T-cell (primary cell): ENCODE data around the gene CCDC59. TPM values are rescaled to one million over a fixed set of nuclear protein-coding genes. Genes with fewer than 3 reads are reported as not detected.
A peak's percentile ranks its signal among the peaks of the same experiment; 100 is the strongest.

Experiments used
- ATAC-seq, 4 experiments: fragments of 200-7000 bp in 3 of 4; fragments of 150-1000 bp in 1 of 4; cut with Tn5 transposase; replicated peaks in 1 of 4; 1 replicate in 3 of 4; 2 replicates in 1 of 4; pipeline ENCODE4 v1.10.0; 2021; ENCODE audit warnings: moderate library complexity in 3 of 4, mild to moderate bottlenecking in 2 of 4, moderate number of reproducible peaks in 1 of 4
- CTCF ChIA-PET, 2 donors: fragments of 300-600 bp; sonication (Branson Sonifier 250); formaldehyde crosslinking; loops; one replicate each; lab custom pipeline; 2022; ENCODE audit warnings: antibody characterized with exemption in 2 of 2; lab: Charles Lee
- POLR2A ChIA-PET, 2 donors: fragments of 300-600 bp; sonication (Branson Sonifier 250); formaldehyde crosslinking; loops; one replicate each; lab custom pipeline; 2022; ENCODE audit warnings: antibody characterized with exemption in 2 of 2; lab: Charles Lee
- DNase-seq, 35 experiments: peaks; one replicate each; pipeline versions ENCODE4 v3.0.0 to v3.0.0-alpha.2; 2013 to 2023
- H3K27ac ChIP-seq: one replicate; pipeline ENCODE4 v1.5.1; 2013; ENCODE audit warnings: low read length
- H3K27me3 ChIP-seq, 2 experiments: replicated peaks in 1 of 2; 1 replicate in 1 of 2; 2 replicates in 1 of 2; pipeline versions ENCODE4 v1.6.1 to v1.7.0; 2013; ENCODE audit warnings: low read length in 1 of 2, mixed read lengths in 1 of 2; ENCODE audit not compliant: control insufficient read depth in 2 of 2, insufficient read depth in 2 of 2; ENCODE audit errors: extremely low read depth in 1 of 2
- H3K36me3 ChIP-seq, 2 donors: 1 replicate in 1 of 2; 2 replicates in 1 of 2; pipeline versions ENCODE4 v1.6.1 to v1.7.0; 2013; ENCODE audit warnings: low read length in 1 of 2; ENCODE audit not compliant: control insufficient read depth in 2 of 2, insufficient read depth in 1 of 2; ENCODE audit errors: extremely low read depth in 1 of 2
- H3K4me1 ChIP-seq, 2 experiments: 1 replicate in 1 of 2; 2 replicates in 1 of 2; pipeline versions ENCODE4 v1.6.1 to v1.7.0; 2013; ENCODE audit warnings: low read length in 2 of 2, mixed read lengths in 1 of 2; ENCODE audit not compliant: insufficient read depth in 2 of 2, control insufficient read depth in 1 of 2; ENCODE audit errors: extremely low read depth in 1 of 2
- H3K4me3 ChIP-seq, 2 donors: 1 replicate in 1 of 2; 2 replicates in 1 of 2; pipeline versions ENCODE4 v1.5.1 to v1.7.0; 2013; ENCODE audit warnings: mild to moderate bottlenecking in 2 of 2, low read length in 1 of 2, moderate library complexity in 1 of 2; ENCODE audit not compliant: control insufficient read depth in 1 of 2; ENCODE audit errors: extremely low read depth in 1 of 2
- H3K9me3 ChIP-seq: 2 replicates; pipeline ENCODE4 v1.7.0; 2013
- H3K27ac Mint-ChIP-seq, 2 donors: one replicate each; pipeline ENCODE4 v1.8.0; 2020 to 2021; ENCODE audit warnings: mild to moderate bottlenecking in 2 of 2, mixed read lengths in 2 of 2
- H3K27me3 Mint-ChIP-seq, 2 donors: one replicate each; pipeline ENCODE4 v1.8.0; 2021 to 2022; ENCODE audit warnings: mixed read lengths in 2 of 2
- H3K36me3 Mint-ChIP-seq: one replicate; pipeline ENCODE4 v1.8.0; 2021; ENCODE audit warnings: mixed read lengths
- H3K4me1 Mint-ChIP-seq, 3 donors: one replicate each; pipeline ENCODE4 v1.8.0; 2020 to 2022; ENCODE audit warnings: mixed read lengths in 3 of 3, mild to moderate bottlenecking in 1 of 3
- H3K4me3 Mint-ChIP-seq, 3 donors: one replicate each; pipeline ENCODE4 v1.8.0; 2020 to 2022; ENCODE audit warnings: mild to moderate bottlenecking in 3 of 3, mixed read lengths in 3 of 3, moderate library complexity in 3 of 3
- H3K9me3 Mint-ChIP-seq, 3 donors: one replicate each; pipeline ENCODE4 v1.8.0; 2020 to 2022; ENCODE audit warnings: mixed read lengths in 3 of 3
- WGBS: methylation state at CpG from one replicate; pipeline ENCODE4 v1.1.5; 2013; ENCODE audit warnings: missing lambda C conversion rate; ENCODE audit not compliant: insufficient coverage; 5-methylcytosine and 5-hydroxymethylcytosine counted together
- total RNA-seq, 35 experiments: library from RNA in 6 of 35; stranded (reverse) in 6 of 35; fragments of 120-200 nt in 1 of 35; gene quantifications; one replicate each; pipeline versions ENCODE4 v1.2.1 to v1.2.4 and lab custom pipeline; 2013 to 2026

CCDC59 gene
- total RNA-seq, 5 donors from 2014 or later (not counting 1 experiment from before 2014, with no cell fraction given), result 44.5 to 160 (median 47.3) TPM

DNA sequence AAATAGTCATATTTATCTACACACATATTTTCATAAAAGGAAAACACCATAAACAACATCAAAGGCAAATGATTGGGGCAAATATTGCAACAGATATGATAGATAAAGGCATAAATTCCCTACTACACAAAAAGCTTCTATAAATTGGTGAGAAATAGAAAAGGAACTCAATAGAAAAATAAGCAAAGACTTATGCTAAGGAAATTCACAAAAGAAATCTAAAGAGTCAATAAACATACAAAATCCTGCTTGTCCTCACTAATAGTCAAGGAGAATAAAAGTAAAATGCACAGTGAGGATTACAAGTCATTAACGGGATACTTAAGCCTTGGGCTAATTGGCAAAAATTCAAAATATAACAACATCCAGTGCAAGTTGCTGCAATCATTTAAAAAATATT lies 30.3 kb downstream of the CCDC59 start:
- H3K27me3 Mint-ChIP-seq, result peaks cover 0 to 5% of the 10 kb centered on the region in 2 donors
- DNase-seq (no peak), ATAC-seq (no peak)
- no peak overlapping the region for H3K4me3 Mint-ChIP-seq
- Histone ChIP-seq H3K36me3 (no peaks in the 10 kb centered on the region), H3K27me3 (no peaks in the 10 kb centered on the region), H3K4me1 (no peaks in the 10 kb centered on the region), H3K27ac (no peak overlapping the region), H3K9me3 (no peaks in the 10 kb centered on the region), H3K4me3 (no peak overlapping the region)
- WGBS, result 67% methylated on average over 1 of the region's 1 CpG
- CTCF ChIA-PET, result interaction anchor here in 1 of 2 donors (0.5 to 1.2 kb wide), 4 partner anchors 27 to 683 kb away, joined by 3 to 6 read pairs (median 4); partner anchors contain the start of gene METTL25
- H3K36me3 Mint-ChIP-seq, result no peaks in the 10 kb centered on the region
- no peak overlapping the region for H3K27ac Mint-ChIP-seq
- no peaks in the 10 kb centered on the region for H3K9me3 Mint-ChIP-seq
- POLR2A ChIA-PET, result interaction anchor here in 1 of 2 donors (0.7 kb wide), 1 partner anchor 25 kb away, joined by 3 read pairs; no protein-coding TSS in a partner anchor
- no peaks in the 10 kb centered on the region for H3K4me1 Mint-ChIP-seq

DNA sequence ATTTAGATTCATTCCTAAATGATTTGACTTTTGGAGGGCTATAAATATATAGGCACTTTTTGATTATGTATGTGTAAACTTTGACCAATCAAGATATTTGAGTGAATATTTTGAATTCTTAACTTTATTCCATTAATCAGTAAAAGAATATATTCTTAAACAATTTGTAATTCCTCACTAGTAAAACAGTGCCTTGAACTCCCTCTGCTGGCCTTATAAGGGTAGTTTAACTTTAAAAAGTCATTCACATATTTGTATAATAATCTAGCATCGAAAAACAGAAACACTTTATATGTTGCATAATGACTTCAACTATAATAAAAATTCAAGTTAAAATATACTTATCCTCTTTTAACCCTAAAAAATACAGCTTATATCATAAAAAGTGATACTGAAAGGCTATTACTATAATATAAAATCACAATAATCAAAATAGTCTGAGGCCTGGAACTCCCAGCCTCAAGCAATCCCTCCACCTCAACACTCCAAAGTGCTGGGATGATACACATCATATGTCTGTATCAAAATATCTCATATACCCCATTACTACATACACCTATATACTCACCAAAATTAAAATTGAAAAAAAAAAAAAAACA lies 31.2 kb downstream of the CCDC59 start:
- DNase-seq, result peak in 1 of 35 experiments; percentile 35
- H3K4me1 ChIP-seq, result no peaks in the 10 kb centered on the region
- ChIA-PET POLR2A (interaction anchor here in 1 of 2 donors (0.7 kb wide), 1 partner anchor 24 kb away, joined by 3 read pairs; no protein-coding TSS in a partner anchor), CTCF (interaction anchor here in 1 of 2 donors (0.7 kb wide), 1 partner anchor 28 kb away, joined by 3 read pairs; no protein-coding TSS in a partner anchor)
- no peak overlapping the region for H3K27ac ChIP-seq
- no peaks in the 10 kb centered on the region for H3K9me3 ChIP-seq
- H3K27ac Mint-ChIP-seq, result no peak overlapping the region
- H3K4me3 ChIP-seq, result no peak overlapping the region
- H3K27me3 ChIP-seq, result no peaks in the 10 kb centered on the region
- H3K4me1 Mint-ChIP-seq, result no peaks in the 10 kb centered on the region
- no peaks in the 10 kb centered on the region for H3K9me3 Mint-ChIP-seq
- WGBS, result no CpG with 5 or more reads among the region's 1 CpG
- peaks cover 0 to 5% of the 10 kb centered on the region in 2 donors for H3K27me3 Mint-ChIP-seq
- ATAC-seq, result no peak
- H3K36me3 ChIP-seq, result no peaks in the 10 kb centered on the region
- no peak overlapping the region for H3K4me3 Mint-ChIP-seq
- H3K36me3 Mint-ChIP-seq, result no peaks in the 10 kb centered on the region

DNA sequence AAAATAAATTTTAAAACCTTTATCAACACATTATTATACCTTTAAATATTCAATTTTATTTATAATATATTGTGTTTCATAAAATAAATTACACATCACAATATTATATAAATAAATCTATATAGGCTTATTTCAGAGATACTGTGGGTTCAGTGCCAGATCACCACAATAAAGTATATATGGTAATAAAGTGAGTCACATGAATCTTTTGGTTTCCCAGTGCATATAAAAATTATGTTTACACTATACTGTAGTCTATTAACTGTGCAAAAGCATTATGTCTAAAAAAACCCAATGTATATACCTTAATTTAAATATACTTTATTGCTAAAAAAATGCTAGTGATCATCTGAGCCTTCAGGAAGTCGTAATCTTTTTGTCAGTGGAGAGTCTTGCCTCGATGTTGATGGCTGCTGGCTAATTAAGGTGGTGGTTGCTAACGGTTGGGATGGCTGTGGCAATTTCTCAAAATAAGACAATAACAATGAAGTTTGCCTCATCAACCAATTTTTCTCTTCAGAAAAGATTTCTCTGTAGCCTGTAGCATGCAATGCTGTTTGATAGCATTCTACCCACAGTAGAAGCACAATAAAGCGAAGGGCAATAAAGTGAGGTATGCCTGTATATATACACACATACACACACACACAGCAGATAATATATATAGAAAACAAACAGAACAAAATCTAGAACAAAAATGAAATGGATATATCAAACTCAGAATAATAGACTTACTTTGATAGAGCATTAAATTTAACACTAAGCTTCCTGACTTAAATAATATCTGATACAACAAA lies 32.4 kb downstream of the CCDC59 start:
- no peak overlapping the region for H3K27ac ChIP-seq
- POLR2A ChIA-PET, result no interaction called here
- H3K36me3 Mint-ChIP-seq, result no peaks in the 10 kb centered on the region
- H3K27ac Mint-ChIP-seq, result no peak overlapping the region
- H3K4me1 ChIP-seq, result no peaks in the 10 kb centered on the region
- no peak for DNase-seq
- CTCF ChIA-PET, result interaction anchor here in 1 of 2 donors (0.6 kb wide), 1 partner anchor 543 kb away, joined by 3 read pairs; no protein-coding TSS in a partner anchor
- WGBS, result no CpG with 5 or more reads among the region's 4 CpGs
- no peak overlapping the region for H3K4me3 ChIP-seq
- no peak for ATAC-seq
- no peak overlapping the region for H3K4me3 Mint-ChIP-seq
- H3K27me3 Mint-ChIP-seq, result peaks cover 4 to 5% of the 10 kb centered on the region in 2 donors
- H3K27me3 ChIP-seq, result no peaks in the 10 kb centered on the region
- no peaks in the 10 kb centered on the region for H3K4me1 Mint-ChIP-seq
- no peaks in the 10 kb centered on the region for H3K36me3 ChIP-seq
- no peaks in the 10 kb centered on the region for H3K9me3 Mint-ChIP-seq
- H3K9me3 ChIP-seq, result no peaks in the 10 kb centered on the region

DNA sequence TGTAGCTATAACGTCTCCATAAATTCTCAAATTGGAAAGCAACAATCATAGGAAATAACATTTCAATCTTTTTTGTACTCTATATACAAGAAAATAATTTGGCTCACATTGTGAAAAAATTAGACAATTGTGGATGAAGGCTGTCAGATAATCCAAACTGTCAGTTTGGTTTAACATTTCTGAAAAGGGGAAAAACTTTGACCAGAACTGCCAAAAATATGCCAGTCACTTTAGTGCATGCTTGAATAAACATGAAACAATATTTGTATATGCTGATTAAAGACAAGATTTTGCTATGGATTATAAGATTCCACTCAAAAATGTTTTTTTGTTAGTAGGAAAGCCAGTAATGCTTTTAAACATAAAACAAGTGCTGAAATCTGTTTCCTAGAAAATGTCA lies 38.9 kb downstream of the CCDC59 start:
- Mint-ChIP-seq H3K9me3 (no peaks in the 10 kb centered on the region), H3K27ac (no peak overlapping the region)
- CTCF ChIA-PET, result no interaction called here

DNA sequence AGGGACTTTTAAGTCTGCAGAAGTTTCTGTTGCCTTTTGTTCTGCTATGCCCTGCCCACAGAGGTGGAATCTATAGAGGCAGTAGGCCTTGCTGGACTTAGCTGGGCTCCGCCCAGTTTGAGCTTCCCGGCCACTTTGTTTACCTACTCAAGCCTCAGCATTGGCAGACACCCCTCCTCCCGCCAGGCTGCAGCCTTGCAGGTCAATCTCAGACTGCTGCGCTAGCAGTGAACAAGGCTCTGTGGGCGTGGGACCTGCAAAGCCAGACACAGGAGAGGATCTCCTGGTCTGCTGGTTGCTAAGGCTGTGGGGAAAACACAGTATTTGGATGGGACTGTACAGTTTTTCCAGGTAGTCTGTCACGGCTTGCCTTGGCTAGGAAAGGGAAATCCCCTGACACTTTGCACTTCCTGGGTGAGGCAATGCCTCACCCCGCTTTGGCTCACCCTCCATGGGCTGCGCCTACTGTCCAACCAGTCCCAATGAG lies 43.7 kb downstream of the CCDC59 start:
- H3K4me1 Mint-ChIP-seq, result no peaks in the 10 kb centered on the region
- H3K4me3 Mint-ChIP-seq, result no peak overlapping the region
- no peak overlapping the region for H3K27ac ChIP-seq
- CTCF ChIA-PET, result no interaction called here
- no peaks in the 10 kb centered on the region for H3K36me3 Mint-ChIP-seq
- no peaks in the 10 kb centered on the region for H3K4me1 ChIP-seq
- no peaks in the 10 kb centered on the region for H3K9me3 ChIP-seq
- no peak for DNase-seq
- H3K36me3 ChIP-seq, result no peaks in the 10 kb centered on the region
- no peak for ATAC-seq
- 60% methylated on average over 4 of the region's 8 CpGs for WGBS
- H3K4me3 ChIP-seq, result no peak overlapping the region
- POLR2A ChIA-PET, result interaction anchor here in 1 of 2 donors (0.6 kb wide), 1 partner anchor 42 kb away, joined by 3 read pairs; no protein-coding TSS in a partner anchor
- H3K27ac Mint-ChIP-seq, result no peak overlapping the region
- H3K9me3 Mint-ChIP-seq, result peaks cover 3 to 10% (median 7%) of the 10 kb centered on the region in 3 donors
- peaks cover 4 to 9% of the 10 kb centered on the region in 2 donors for H3K27me3 Mint-ChIP-seq
- peaks cover 0 to 4% of the 10 kb centered on the region in 2 experiments for H3K27me3 ChIP-seq

More for the DNA sequence above, 38.9 kb downstream of the CCDC59 start:
- DNase-seq (no peak), ATAC-seq (no peak)
- Histone ChIP-seq H3K4me3 (no peak overlapping the region), H3K9me3 (no peaks in the 10 kb centered on the region), H3K36me3 (no peaks in the 10 kb centered on the region), H3K27ac (no peak overlapping the region), H3K4me1 (no peaks in the 10 kb centered on the region), H3K27me3 (peaks cover 0 to 3% of the 10 kb centered on the region in 2 experiments)
- H3K27me3 Mint-ChIP-seq, result peaks cover 2 to 8% of the 10 kb centered on the region in 2 donors
- H3K36me3 Mint-ChIP-seq, result no peaks in the 10 kb centered on the region
- H3K4me3 Mint-ChIP-seq, result no peak overlapping the region
- WGBS, result no CpG with 5 or more reads among the region's 1 CpG
- POLR2A ChIA-PET, result no interaction called here
- no peaks in the 10 kb centered on the region for H3K4me1 Mint-ChIP-seq
